K562 (cell line): Measurements from ENCODE around the gene SPINK8. TPM values are rescaled to one million over a fixed set of nuclear protein-coding genes. Genes with fewer than 3 reads are reported as not detected.
A peak's percentile ranks its signal among the peaks of the same experiment; 100 is the strongest.

Experiments used
- ADNP ChIP-seq: fragments of 200-800 bp; sonication (Bioruptor generic); IDR thresholded peaks from 2 replicates; pipeline ENCODE4 v1.6.1; 2016; ENCODE audit warnings: missing genetic modification characterization, missing compliant biosample characterization
- ASH1L ChIP-seq: fragments of 450-650 bp; IDR thresholded peaks from 2 replicates; pipeline ENCODE4 v1.6.1; 2018; ENCODE audit warnings: borderline replicate concordance, mild to moderate bottlenecking, low read depth; ENCODE audit not compliant: partially characterized antibody
- CCNT2 ChIP-seq: IDR thresholded peaks from 2 replicates; pipeline ENCODE4 v1.6.1; 2011; ENCODE audit warnings: borderline replicate concordance, low read depth, mild to moderate bottlenecking, moderate library complexity, mixed read lengths, low read length; ENCODE audit not compliant: insufficient read length; ENCODE audit errors: extremely low read depth
- CHD4 ChIP-seq: fragments of 200-600 bp; sonication (generic); IDR thresholded peaks from 3 replicates; pipeline ENCODE4 v1.6.1; 2012; ENCODE audit warnings: low read depth, mild to moderate bottlenecking, mixed read lengths, low read length, inconsistent platforms; ENCODE audit not compliant: insufficient read depth, insufficient replicate concordance, poor library complexity, severe bottlenecking
- ELF1 ChIP-seq: fragments of 200-800 bp; sonication (Bioruptor generic); IDR thresholded peaks from 2 replicates; pipeline ENCODE4 v1.6.1; 2016; ENCODE audit warnings: missing genetic modification characterization, missing compliant biosample characterization
- GABPB1 ChIP-seq: sonication (generic); formaldehyde crosslinking; IDR thresholded peaks from 2 replicates; pipeline ENCODE4 v1.8.0; 2022; ENCODE audit warnings: mild to moderate bottlenecking, missing genetic modification reagents
- HNRNPK ChIP-seq: fragments of 200-400 bp; formaldehyde crosslinking; IDR thresholded peaks from one replicate; pipeline ENCODE4 v1.6.1; 2018; ENCODE audit warnings: mild to moderate bottlenecking, low read depth, low read length; ENCODE audit not compliant: poor library complexity, severe bottlenecking
- HSF4 ChIP-seq: fragments of 250-450 bp; sonication (Bioruptor Pico); IDR thresholded peaks from 2 replicates; pipeline ENCODE4 v2.1.2; 2022; ENCODE audit warnings: mild to moderate bottlenecking, moderate library complexity, borderline replicate concordance
- KHSRP ChIP-seq: fragments of 450-650 bp; IDR thresholded peaks from 2 replicates; pipeline ENCODE4 v1.6.1; 2017
- LCOR ChIP-seq: sonication (generic); formaldehyde crosslinking; IDR thresholded peaks from 2 replicates; pipeline ENCODE4 v1.8.0; 2022; ENCODE audit warnings: mild to moderate bottlenecking, missing genetic modification reagents
- MXI1 ChIP-seq: IDR thresholded peaks from 2 replicates; pipeline ENCODE4 v1.6.1; 2011; ENCODE audit warnings: low read depth, mild to moderate bottlenecking, improper control_type of control experiment, low read length
- PML ChIP-seq: IDR thresholded peaks from 2 replicates; pipeline ENCODE4 v1.6.1; 2012; ENCODE audit warnings: low read length, inconsistent platforms
- RBM14 ChIP-seq: fragments of 200-400 bp; formaldehyde crosslinking; IDR thresholded peaks from 2 replicates; pipeline ENCODE4 v1.6.1; 2018; ENCODE audit warnings: low read depth, mild to moderate bottlenecking, low read length, moderate library complexity, borderline replicate concordance; ENCODE audit not compliant: insufficient read depth
- SLC30A9 ChIP-seq: fragments of 250-450 bp; sonication (Bioruptor Pico); IDR thresholded peaks from 2 replicates; pipeline ENCODE4 v1.8.0; 2022; ENCODE audit warnings: mild to moderate bottlenecking, moderate library complexity
- SP1 ChIP-seq: sonication (generic); formaldehyde crosslinking; IDR thresholded peaks from 2 replicates; pipeline ENCODE4 v1.8.1; 2022; ENCODE audit warnings: mild to moderate bottlenecking, missing genetic modification reagents
- TBP ChIP-seq: optimal IDR thresholded peaks from 2 replicates; pipeline ENCODE3; 2011; ENCODE audit warnings: low read depth, low read length, improper control_type of control experiment
- ZNF146 ChIP-seq: IDR thresholded peaks from one replicate; pipeline ENCODE4 v1.6.1; 2018; ENCODE audit warnings: missing compliant biosample characterization; ENCODE audit not compliant: unreplicated experiment
- ZNF232 ChIP-seq: sonication (generic); formaldehyde crosslinking; IDR thresholded peaks from 2 replicates; pipeline ENCODE4 v1.8.0; 2022; ENCODE audit warnings: mild to moderate bottlenecking, missing genetic modification reagents
- polyA plus RNA-seq, 8 experiments: library from polyadenylated mRNA; depleted of rRNA in 4 of 8; stranded (reverse) in 5 of 8; unstranded in 3 of 8; fragments of >200 nt; fragmentation: Nextera tagmentation in 2 of 8; fragmentation: Illumina TruSeq in 1 of 8; extraction: Ambion mirVana in 2 of 8; extraction: Trizol in 1 of 8; gene quantifications; 2 replicates each; pipeline versions ENCODE4 v1.2.1 to v1.2.3, GENCODE V29; 2011 to 2014; ENCODE audit warnings: inconsistent platforms in 1 of 8, missing spikeins in 1 of 8
- total RNA-seq, 7 experiments: library from RNA; depleted of rRNA in 6 of 7; stranded (reverse); fragments of >200 nt in 6 of 7; fragmentation: Illumina TruSeq in 2 of 7; extraction: Trizol in 2 of 7; gene quantifications; 2 replicates each; pipeline versions ENCODE4 v1.2.1 to v1.2.3, GENCODE V29; 2011 to 2021; ENCODE audit warnings: low replicate concordance in 1 of 7
- TF ChIP-seq, protein P1 (sequence below): sonication (generic); formaldehyde crosslinking; IDR thresholded peaks from 2 replicates; pipeline ENCODE4 v1.4.0; 2020; ENCODE audit warnings: mild to moderate bottlenecking, missing genetic modification reagents
- TF ChIP-seq, protein P2 (sequence below), 2 experiments: fragments of 450-650 bp; IDR thresholded peaks; 2 replicates each; pipeline ENCODE4 v1.6.1; 2018; ENCODE audit warnings: mild to moderate bottlenecking in 2 of 2, low read depth in 1 of 2; ENCODE audit not compliant: partially characterized antibody in 2 of 2

SPINK8 gene
- total and polyA plus RNA-seq, 9 of the 15 experiments (the other 6 are each of a cell fraction or from before 2014, with no cell fraction given): not detected

DNA sequence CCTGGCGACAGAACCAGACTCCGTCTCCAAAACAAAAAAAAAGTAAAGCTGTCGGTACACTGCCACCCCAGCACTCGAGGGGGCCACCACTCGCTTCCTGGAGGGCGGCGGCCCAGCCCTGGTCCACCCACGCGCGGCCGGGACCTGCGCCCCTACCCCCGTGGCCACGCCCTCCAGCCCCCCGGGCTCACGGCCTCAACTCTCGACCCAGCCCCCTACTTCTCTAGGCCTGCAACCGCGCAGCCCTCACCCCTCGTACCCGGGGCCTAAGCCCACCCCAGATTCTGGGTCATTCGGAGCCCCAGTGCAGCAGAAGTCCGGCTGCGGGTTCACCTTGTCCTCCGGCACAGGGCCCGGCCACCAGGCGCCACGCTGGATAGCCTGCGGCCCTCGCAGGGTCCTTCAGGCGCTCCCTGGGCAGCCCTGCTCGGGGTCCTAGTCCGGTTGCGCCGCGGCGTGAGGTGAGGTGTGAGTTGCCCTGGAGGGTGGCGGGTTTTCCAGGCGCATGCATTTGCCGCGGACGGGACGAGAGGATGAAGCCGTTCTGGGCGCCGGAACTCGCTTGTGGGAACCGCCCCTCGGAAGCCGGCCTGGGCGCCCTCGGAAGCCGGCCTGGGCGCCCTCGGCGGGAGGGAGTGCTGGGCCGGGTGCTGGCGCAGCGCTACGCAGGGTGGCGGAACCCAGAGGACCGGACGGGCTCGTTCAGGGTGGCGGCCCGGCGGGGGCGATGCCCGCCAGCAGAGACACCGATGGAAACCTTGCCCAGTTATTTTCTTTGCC lies 32.3 kb downstream of the SPINK8 start, which contains the start of gene NME6 (continued):
- TF ChIP-seq ZNF232 (CRISPR knock-in tag) (0 out of 2 replicates have a peak, but pooled peaks have one; percentile 63), ELF1 (tag) (no peak; the same call in 1 of the 2 replicates), SP1 (CRISPR knock-in tag) (peak; percentile 63), HNRNPK (no peak), GABPB1 (CRISPR knock-in tag) (peak; percentile 84; the same call in 1 of the 2 replicates), MXI1 (0 out of 2 replicates have a peak, but pooled peaks have one; percentile 12), HSF4 (CRISPR knock-in tag) (no peak), ZNF146 (CRISPR knock-in tag) (no peak), ASH1L (no peak), KHSRP (no peak), CCNT2 (peak; percentile 29), ADNP (no peak), LCOR (CRISPR knock-in tag) (peak; percentile 86), SLC30A9 (no peak), PML (peak; percentile 34; the same call in 1 of the 2 replicates), TBP (peak; percentile 76), CHD4 (no peak), RBM14 (no peak)
- TF ChIP-seq, protein P1, sequence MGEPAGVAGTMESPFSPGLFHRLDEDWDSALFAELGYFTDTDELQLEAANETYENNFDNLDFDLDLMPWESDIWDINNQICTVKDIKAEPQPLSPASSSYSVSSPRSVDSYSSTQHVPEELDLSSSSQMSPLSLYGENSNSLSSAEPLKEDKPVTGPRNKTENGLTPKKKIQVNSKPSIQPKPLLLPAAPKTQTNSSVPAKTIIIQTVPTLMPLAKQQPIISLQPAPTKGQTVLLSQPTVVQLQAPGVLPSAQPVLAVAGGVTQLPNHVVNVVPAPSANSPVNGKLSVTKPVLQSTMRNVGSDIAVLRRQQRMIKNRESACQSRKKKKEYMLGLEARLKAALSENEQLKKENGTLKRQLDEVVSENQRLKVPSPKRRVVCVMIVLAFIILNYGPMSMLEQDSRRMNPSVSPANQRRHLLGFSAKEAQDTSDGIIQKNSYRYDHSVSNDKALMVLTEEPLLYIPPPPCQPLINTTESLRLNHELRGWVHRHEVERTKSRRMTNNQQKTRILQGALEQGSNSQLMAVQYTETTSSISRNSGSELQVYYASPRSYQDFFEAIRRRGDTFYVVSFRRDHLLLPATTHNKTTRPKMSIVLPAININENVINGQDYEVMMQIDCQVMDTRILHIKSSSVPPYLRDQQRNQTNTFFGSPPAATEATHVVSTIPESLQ (CRISPR knock-in tag): peak; percentile 69; the same call in 1 of the 2 replicates
- TF ChIP-seq, protein P2, sequence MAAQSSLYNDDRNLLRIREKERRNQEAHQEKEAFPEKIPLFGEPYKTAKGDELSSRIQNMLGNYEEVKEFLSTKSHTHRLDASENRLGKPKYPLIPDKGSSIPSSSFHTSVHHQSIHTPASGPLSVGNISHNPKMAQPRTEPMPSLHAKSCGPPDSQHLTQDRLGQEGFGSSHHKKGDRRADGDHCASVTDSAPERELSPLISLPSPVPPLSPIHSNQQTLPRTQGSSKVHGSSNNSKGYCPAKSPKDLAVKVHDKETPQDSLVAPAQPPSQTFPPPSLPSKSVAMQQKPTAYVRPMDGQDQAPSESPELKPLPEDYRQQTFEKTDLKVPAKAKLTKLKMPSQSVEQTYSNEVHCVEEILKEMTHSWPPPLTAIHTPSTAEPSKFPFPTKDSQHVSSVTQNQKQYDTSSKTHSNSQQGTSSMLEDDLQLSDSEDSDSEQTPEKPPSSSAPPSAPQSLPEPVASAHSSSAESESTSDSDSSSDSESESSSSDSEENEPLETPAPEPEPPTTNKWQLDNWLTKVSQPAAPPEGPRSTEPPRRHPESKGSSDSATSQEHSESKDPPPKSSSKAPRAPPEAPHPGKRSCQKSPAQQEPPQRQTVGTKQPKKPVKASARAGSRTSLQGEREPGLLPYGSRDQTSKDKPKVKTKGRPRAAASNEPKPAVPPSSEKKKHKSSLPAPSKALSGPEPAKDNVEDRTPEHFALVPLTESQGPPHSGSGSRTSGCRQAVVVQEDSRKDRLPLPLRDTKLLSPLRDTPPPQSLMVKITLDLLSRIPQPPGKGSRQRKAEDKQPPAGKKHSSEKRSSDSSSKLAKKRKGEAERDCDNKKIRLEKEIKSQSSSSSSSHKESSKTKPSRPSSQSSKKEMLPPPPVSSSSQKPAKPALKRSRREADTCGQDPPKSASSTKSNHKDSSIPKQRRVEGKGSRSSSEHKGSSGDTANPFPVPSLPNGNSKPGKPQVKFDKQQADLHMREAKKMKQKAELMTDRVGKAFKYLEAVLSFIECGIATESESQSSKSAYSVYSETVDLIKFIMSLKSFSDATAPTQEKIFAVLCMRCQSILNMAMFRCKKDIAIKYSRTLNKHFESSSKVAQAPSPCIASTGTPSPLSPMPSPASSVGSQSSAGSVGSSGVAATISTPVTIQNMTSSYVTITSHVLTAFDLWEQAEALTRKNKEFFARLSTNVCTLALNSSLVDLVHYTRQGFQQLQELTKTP (IDR thresholded peaks at IDR 0.05; ENCODE audit: low read depth in 1 of 2, partially characterized antibody in 2 of 2): no peak
